ENCODE measurements around the gene SRSF12.

The SRSF12 gene

DNA sequence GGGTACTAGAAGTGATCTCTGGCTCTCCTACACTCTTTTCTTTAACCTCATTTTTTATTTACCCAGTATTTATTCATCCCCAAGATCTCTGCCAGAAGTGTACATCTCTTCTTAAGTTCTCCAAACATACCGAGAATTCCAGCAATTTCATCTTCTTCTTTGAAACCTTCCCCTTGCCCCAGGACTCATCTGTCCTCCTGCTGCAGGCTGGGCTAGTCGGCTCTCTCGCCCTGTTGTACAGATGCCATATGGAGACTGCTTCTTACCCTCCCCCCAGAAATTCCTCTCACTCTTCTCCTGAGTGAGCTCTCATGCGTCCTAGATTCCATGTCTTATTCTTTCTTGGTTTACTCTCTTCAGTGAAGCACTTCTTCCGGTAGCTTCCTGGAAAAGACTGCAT lies 59.2 kb downstream of the SRSF12 start:
- Histone ChIP-seq H3K9ac (ENCODE audit: low read depth in 1 of 2, low read length in 2 of 2) (no peak overlapping the region), H3K36me3 (ENCODE audit: control insufficient read depth in 1 of 2, insufficient read depth in 2 of 2, low read length in 2 of 2) (no peaks in the 10 kb centered on the region), H3K4me3 (ENCODE audit: low read depth in 1 of 2, low read length in 2 of 2) (no peak overlapping the region), H3K4me1 (ENCODE audit: control insufficient read depth in 1 of 2, insufficient read depth in 2 of 2, low read length in 2 of 2) (no peaks in the 10 kb centered on the region), H3K9me3 (ENCODE audit: control insufficient read depth in 1 of 2, low read length in 2 of 2) (no peaks in the 10 kb centered on the region), H3K27me3 (ENCODE audit: control insufficient read depth in 1 of 2, insufficient read depth in 2 of 2, low read length in 2 of 2) (no peaks in the 10 kb centered on the region), H3K27ac (ENCODE audit: low read depth, low read length) (no peak overlapping the region)

- H3K27me3 ChIP-seq (ENCODE audit: control insufficient read depth in 1 of 2, insufficient read depth in 2 of 2, low read length in 2 of 2) = no peaks in the 10 kb centered on the region
- H3K27ac ChIP-seq (ENCODE audit: low read depth, low read length) = no peak overlapping the region
- no peak overlapping the region for H3K4me3 ChIP-seq (ENCODE audit: low read depth in 1 of 2, low read length in 2 of 2)
- H3K9me3 ChIP-seq (ENCODE audit: control insufficient read depth in 1 of 2, low read length in 2 of 2) = no peaks in the 10 kb centered on the region
- no peaks in the 10 kb centered on the region for H3K36me3 ChIP-seq (ENCODE audit: control insufficient read depth in 1 of 2, insufficient read depth in 2 of 2, low read length in 2 of 2)
- H3K4me1 ChIP-seq (ENCODE audit: control insufficient read depth in 1 of 2, insufficient read depth in 2 of 2, low read length in 2 of 2) = no peaks in the 10 kb centered on the region
- H3K9ac ChIP-seq (ENCODE audit: low read depth in 1 of 2, low read length in 2 of 2) = no peak overlapping the region
These were observed 60.1 kb downstream of the SRSF12 start for GRCh38 chr6:89057759-89058158.

DNA sequence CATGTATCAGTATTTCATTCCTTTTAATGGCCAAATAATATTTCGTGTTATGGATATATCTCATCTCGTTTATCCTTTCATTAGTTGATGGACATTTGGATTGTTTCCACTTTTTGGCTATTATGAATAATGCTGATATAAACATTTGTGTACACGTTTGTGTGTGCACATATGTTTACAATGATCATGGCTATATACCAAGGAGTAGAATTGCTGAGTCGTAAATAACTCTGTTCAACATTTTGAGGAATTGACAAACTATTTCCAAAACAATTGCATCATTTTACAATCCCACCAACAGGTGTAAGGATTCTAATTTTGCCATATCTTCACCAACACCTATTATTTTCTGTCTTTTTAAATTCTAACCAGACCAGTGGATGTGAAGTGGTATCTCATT lies 63.7 kb downstream of the SRSF12 start:
- H3K36me3 ChIP-seq (ENCODE audit: control insufficient read depth in 1 of 2, insufficient read depth in 2 of 2, low read length in 2 of 2) = no peaks in the 10 kb centered on the region
- H3K4me1 ChIP-seq (ENCODE audit: control insufficient read depth in 1 of 2, insufficient read depth in 2 of 2, low read length in 2 of 2) = no peaks in the 10 kb centered on the region
- H3K9ac ChIP-seq (ENCODE audit: low read depth in 1 of 2, low read length in 2 of 2) = no peak overlapping the region
- H3K4me3 ChIP-seq (ENCODE audit: low read depth in 1 of 2, low read length in 2 of 2) = no peak overlapping the region
- no peaks in the 10 kb centered on the region for H3K27me3 ChIP-seq (ENCODE audit: control insufficient read depth in 1 of 2, insufficient read depth in 2 of 2, low read length in 2 of 2)
- H3K27ac ChIP-seq (ENCODE audit: low read depth, low read length) = no peak overlapping the region
- no peaks in the 10 kb centered on the region for H3K9me3 ChIP-seq (ENCODE audit: control insufficient read depth in 1 of 2, low read length in 2 of 2)

DNA sequence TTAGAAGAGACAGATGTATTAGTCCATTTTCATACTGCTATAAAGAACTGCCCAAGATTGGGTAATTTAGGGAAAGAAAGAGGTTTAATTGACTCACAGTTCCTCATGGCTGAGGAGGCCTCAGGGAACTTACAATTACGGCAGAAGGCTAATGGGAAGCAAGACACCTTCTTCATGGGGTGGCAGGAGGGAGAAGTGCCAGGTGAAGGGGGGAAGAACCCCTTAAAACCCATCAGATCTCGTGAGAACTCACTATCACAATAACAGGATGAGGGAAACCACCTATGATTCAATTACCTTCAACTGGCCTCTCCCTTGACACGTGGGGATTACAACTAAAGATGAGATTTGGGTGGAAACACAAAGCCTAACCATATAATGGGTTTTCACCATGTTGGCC lies 66.2 kb downstream of the SRSF12 start:
- H3K36me3 ChIP-seq (ENCODE audit: control insufficient read depth in 1 of 2, insufficient read depth in 2 of 2, low read length in 2 of 2) = no peaks in the 10 kb centered on the region
- no peak overlapping the region for H3K9ac ChIP-seq (ENCODE audit: low read depth in 1 of 2, low read length in 2 of 2)
- H3K4me1 ChIP-seq (ENCODE audit: control insufficient read depth in 1 of 2, insufficient read depth in 2 of 2, low read length in 2 of 2) = peaks cover 6 to 8% of the 10 kb centered on the region in 2 donors
- no peak overlapping the region for H3K27ac ChIP-seq (ENCODE audit: low read depth, low read length)
- H3K4me3 ChIP-seq (ENCODE audit: low read depth in 1 of 2, low read length in 2 of 2) = no peak overlapping the region
- no peaks in the 10 kb centered on the region for H3K9me3 ChIP-seq (ENCODE audit: control insufficient read depth in 1 of 2, low read length in 2 of 2)
- H3K27me3 ChIP-seq (ENCODE audit: control insufficient read depth in 1 of 2, insufficient read depth in 2 of 2, low read length in 2 of 2) = no peaks in the 10 kb centered on the region

DNA sequence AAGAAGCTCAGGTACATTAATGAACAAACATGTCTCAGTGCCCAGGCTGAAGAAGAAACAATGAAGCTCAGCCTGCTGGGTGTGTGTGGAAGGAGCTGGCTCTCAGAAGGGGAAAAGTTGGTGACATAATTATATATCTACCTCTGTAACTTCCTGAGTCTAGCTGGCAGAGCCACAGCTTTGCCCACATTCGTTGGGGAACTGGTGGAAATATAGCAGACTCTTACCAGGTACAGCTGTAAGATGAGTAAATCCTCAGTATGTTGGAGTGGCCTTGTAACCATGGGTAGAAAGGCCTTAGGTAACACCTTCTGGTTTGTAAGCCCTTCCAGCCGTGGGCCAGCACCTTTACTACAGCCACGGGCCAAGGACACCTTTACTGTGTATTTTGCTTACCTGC lies 67.2 kb downstream of the SRSF12 start:
- peaks cover 6 to 8% of the 10 kb centered on the region in 2 donors for H3K4me1 ChIP-seq (ENCODE audit: control insufficient read depth in 1 of 2, insufficient read depth in 2 of 2, low read length in 2 of 2)
- no peaks in the 10 kb centered on the region for H3K36me3 ChIP-seq (ENCODE audit: control insufficient read depth in 1 of 2, insufficient read depth in 2 of 2, low read length in 2 of 2)
- H3K27me3 ChIP-seq (ENCODE audit: control insufficient read depth in 1 of 2, insufficient read depth in 2 of 2, low read length in 2 of 2) = no peaks in the 10 kb centered on the region
- no peak overlapping the region for H3K27ac ChIP-seq (ENCODE audit: low read depth, low read length)
- no peak overlapping the region for H3K9ac ChIP-seq (ENCODE audit: low read depth in 1 of 2, low read length in 2 of 2)
- H3K4me3 ChIP-seq (ENCODE audit: low read depth in 1 of 2, low read length in 2 of 2) = no peak overlapping the region
- no peaks in the 10 kb centered on the region for H3K9me3 ChIP-seq (ENCODE audit: control insufficient read depth in 1 of 2, low read length in 2 of 2)

DNA sequence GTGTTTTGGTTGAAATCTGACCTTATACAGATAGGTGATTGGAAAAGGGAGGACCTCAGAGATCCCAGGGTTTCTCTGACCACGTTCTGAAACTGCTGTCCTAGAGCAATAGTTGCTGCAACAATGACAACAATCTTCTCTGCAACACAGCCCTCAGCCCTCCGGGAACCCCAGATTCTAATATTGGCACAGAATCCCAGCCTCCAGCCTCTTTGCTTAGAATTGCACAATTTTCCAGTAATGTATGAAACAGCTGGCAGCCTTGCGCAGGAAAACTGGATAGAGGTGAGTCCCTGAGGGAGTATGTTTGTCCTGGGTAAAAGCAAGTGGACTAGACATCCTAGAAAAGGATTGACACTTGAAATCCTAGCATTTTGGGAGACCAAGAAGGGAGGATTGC lies 67.7 kb downstream of the SRSF12 start:
- Histone ChIP-seq H3K27ac (ENCODE audit: low read depth, low read length) (no peak overlapping the region), H3K9ac (ENCODE audit: low read depth in 1 of 2, low read length in 2 of 2) (no peak overlapping the region), H3K4me1 (ENCODE audit: control insufficient read depth in 1 of 2, insufficient read depth in 2 of 2, low read length in 2 of 2) (peaks cover 6 to 8% of the 10 kb centered on the region in 2 donors), H3K27me3 (ENCODE audit: control insufficient read depth in 1 of 2, insufficient read depth in 2 of 2, low read length in 2 of 2) (no peaks in the 10 kb centered on the region), H3K4me3 (ENCODE audit: low read depth in 1 of 2, low read length in 2 of 2) (no peak overlapping the region), H3K36me3 (ENCODE audit: control insufficient read depth in 1 of 2, insufficient read depth in 2 of 2, low read length in 2 of 2) (no peaks in the 10 kb centered on the region), H3K9me3 (ENCODE audit: control insufficient read depth in 1 of 2, low read length in 2 of 2) (no peaks in the 10 kb centered on the region)

DNA sequence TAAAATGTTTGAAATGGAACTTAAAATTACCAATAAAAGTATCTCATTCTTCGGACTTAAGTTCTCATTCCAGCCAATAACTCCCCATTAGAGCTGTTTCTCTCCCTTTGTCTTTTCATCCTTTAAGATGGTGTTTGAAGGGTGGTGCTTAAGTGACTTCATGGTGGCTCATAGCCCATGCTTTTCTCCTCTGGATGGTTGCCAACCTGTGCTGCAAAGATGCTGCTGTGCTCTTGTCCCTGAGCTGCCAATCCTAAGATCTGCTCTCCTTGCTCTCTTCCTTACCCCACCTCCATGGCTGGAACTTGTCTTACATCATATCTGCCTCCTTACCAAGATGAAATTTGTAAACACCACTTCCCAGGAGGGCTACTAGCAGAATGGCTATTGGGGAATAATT lies 68.9 kb downstream of the SRSF12 start:
- H3K27me3 ChIP-seq (ENCODE audit: control insufficient read depth in 1 of 2, insufficient read depth in 2 of 2, low read length in 2 of 2) = no peaks in the 10 kb centered on the region
- no peak overlapping the region for H3K27ac ChIP-seq (ENCODE audit: low read depth, low read length)
- H3K4me3 ChIP-seq (ENCODE audit: low read depth in 1 of 2, low read length in 2 of 2) = no peak overlapping the region
- H3K9ac ChIP-seq (ENCODE audit: low read depth in 1 of 2, low read length in 2 of 2) = no peak overlapping the region
- no peaks in the 10 kb centered on the region for H3K9me3 ChIP-seq (ENCODE audit: control insufficient read depth in 1 of 2, low read length in 2 of 2)
- H3K4me1 ChIP-seq (ENCODE audit: control insufficient read depth in 1 of 2, insufficient read depth in 2 of 2, low read length in 2 of 2) = peaks cover 6 to 11% of the 10 kb centered on the region in 2 donors
- H3K36me3 ChIP-seq (ENCODE audit: control insufficient read depth in 1 of 2, insufficient read depth in 2 of 2, low read length in 2 of 2) = no peaks in the 10 kb centered on the region

DNA sequence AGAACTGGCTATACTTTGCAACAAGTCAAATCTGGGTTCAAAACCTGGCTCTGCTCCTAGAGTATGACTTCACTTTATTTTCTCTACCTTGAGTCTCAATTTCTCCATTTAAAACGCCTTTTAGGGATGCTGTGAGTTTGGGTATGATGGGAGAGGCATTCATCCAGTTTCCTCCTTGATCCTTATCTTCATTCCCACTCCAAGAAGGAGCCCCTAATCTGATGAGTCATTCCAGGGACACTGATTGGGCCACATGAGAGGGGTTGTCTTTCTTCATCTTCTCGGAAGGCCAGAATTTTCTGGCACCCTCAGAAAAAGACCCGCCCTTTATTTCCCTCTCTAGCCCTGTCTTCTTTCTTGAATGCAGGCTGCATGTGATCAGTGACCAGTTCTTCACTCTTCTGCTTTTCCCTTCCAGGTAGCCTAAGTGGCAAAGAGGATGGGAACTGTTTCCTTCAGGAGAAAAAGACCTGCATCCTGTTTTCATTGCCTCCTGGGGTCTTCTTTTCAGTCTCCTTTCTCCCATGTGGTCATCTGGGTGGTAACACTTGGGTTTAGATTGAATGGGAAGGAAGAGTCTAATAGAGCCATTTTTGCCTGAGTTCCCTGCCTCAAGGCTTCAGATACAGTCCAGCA lies 69.5 kb downstream of the SRSF12 start:
- H3K9ac ChIP-seq (ENCODE audit: low read depth in 1 of 2, low read length in 2 of 2) = no peak overlapping the region
- no peak overlapping the region for H3K4me3 ChIP-seq (ENCODE audit: low read depth in 1 of 2, low read length in 2 of 2)
- no peaks in the 10 kb centered on the region for H3K36me3 ChIP-seq (ENCODE audit: control insufficient read depth in 1 of 2, insufficient read depth in 2 of 2, low read length in 2 of 2)
- H3K27me3 ChIP-seq (ENCODE audit: control insufficient read depth in 1 of 2, insufficient read depth in 2 of 2, low read length in 2 of 2) = no peaks in the 10 kb centered on the region
- H3K27ac ChIP-seq (ENCODE audit: low read depth, low read length) = no peak overlapping the region
- H3K4me1 ChIP-seq (ENCODE audit: control insufficient read depth in 1 of 2, insufficient read depth in 2 of 2, low read length in 2 of 2) = peaks cover 6 to 11% of the 10 kb centered on the region in 2 donors
- H3K9me3 ChIP-seq (ENCODE audit: control insufficient read depth in 1 of 2, low read length in 2 of 2) = no peaks in the 10 kb centered on the region

GRCh38 chr6:89047473-89047872 lies 70.4 kb downstream of the SRSF12 start:
- H3K4me3 ChIP-seq (ENCODE audit: low read depth in 1 of 2, low read length in 2 of 2) = no peak overlapping the region
- no peak overlapping the region for H3K9ac ChIP-seq (ENCODE audit: low read depth in 1 of 2, low read length in 2 of 2)
- no peak overlapping the region for H3K27ac ChIP-seq (ENCODE audit: low read depth, low read length)
- H3K27me3 ChIP-seq (ENCODE audit: control insufficient read depth in 1 of 2, insufficient read depth in 2 of 2, low read length in 2 of 2) = no peaks in the 10 kb centered on the region
- H3K4me1 ChIP-seq (ENCODE audit: control insufficient read depth in 1 of 2, insufficient read depth in 2 of 2, low read length in 2 of 2) = peaks cover 6 to 11% of the 10 kb centered on the region in 2 donors
- no peaks in the 10 kb centered on the region for H3K9me3 ChIP-seq (ENCODE audit: control insufficient read depth in 1 of 2, low read length in 2 of 2)
- no peaks in the 10 kb centered on the region for H3K36me3 ChIP-seq (ENCODE audit: control insufficient read depth in 1 of 2, insufficient read depth in 2 of 2, low read length in 2 of 2)
